ENCODE results near the gene KLF13.
A peak's percentile ranks its signal among the peaks of the same experiment; 100 is the strongest.

Gene KLF13

GRCh38 chr15:31375772-31376171 lies 49.1 kb downstream of the KLF13 start:
- no peaks in the 10 kb centered on the region for H3K9me3 Mint-ChIP-seq (ENCODE audit: low read depth)
- H3K27me3 Mint-ChIP-seq = no peaks in the 10 kb centered on the region
- peaks cover 70% of the 10 kb centered on the region for H3K4me1 Mint-ChIP-seq (ENCODE audit: low read depth)
- peaks cover 4% of the 10 kb centered on the region for H3K36me3 Mint-ChIP-seq
- H3K27ac Mint-ChIP-seq = peak overlapping the region; percentile 78
- H3K4me3 Mint-ChIP-seq = no peak overlapping the region

GRCh38 chr15:31376511-31376910 lies 49.9 kb downstream of the KLF13 start:
- Mint-ChIP-seq H3K36me3 (peaks cover 8% of the 10 kb centered on the region), H3K4me3 (peak overlapping the region; percentile 27), H3K4me1 (ENCODE audit: low read depth) (peaks cover 65% of the 10 kb centered on the region), H3K27ac (peak overlapping the region; percentile 78), H3K27me3 (no peaks in the 10 kb centered on the region), H3K9me3 (ENCODE audit: low read depth) (no peaks in the 10 kb centered on the region)

GRCh38 chr15:31377030-31377429 lies 50.4 kb downstream of the KLF13 start:
- H3K27me3 Mint-ChIP-seq = no peaks in the 10 kb centered on the region
- no peaks in the 10 kb centered on the region for H3K9me3 Mint-ChIP-seq (ENCODE audit: low read depth)
- peak overlapping the region; percentile 94 for H3K27ac Mint-ChIP-seq
- H3K4me3 Mint-ChIP-seq = peak overlapping the region; percentile 13
- peaks cover 9% of the 10 kb centered on the region for H3K36me3 Mint-ChIP-seq
- H3K4me1 Mint-ChIP-seq (ENCODE audit: low read depth) = peaks cover 62% of the 10 kb centered on the region

- Mint-ChIP-seq H3K4me3 (peak overlapping the region; percentile 46), H3K27me3 (no peaks in the 10 kb centered on the region), H3K9me3 (ENCODE audit: low read depth) (no peaks in the 10 kb centered on the region), H3K4me1 (ENCODE audit: low read depth) (peaks cover 65% of the 10 kb centered on the region), H3K27ac (peak overlapping the region; percentile 94), H3K36me3 (peaks cover 9% of the 10 kb centered on the region)
Measured at GRCh38 chr15:31378363-31378903, 51.8 kb downstream of the KLF13 start.

- Mint-ChIP-seq H3K4me1 (ENCODE audit: low read depth) (peaks cover 64% of the 10 kb centered on the region), H3K36me3 (peaks cover 9% of the 10 kb centered on the region)
Measured at GRCh38 chr15:31379042-31379441, 52.4 kb downstream of the KLF13 start.

GRCh38 chr15:31379577-31379976 lies 52.9 kb downstream of the KLF13 start:
- Mint-ChIP-seq H3K27ac (peak overlapping the region; percentile 64), H3K9me3 (ENCODE audit: low read depth) (no peaks in the 10 kb centered on the region), H3K27me3 (no peaks in the 10 kb centered on the region), H3K4me1 (ENCODE audit: low read depth) (peaks cover 61% of the 10 kb centered on the region), H3K36me3 (peaks cover 9% of the 10 kb centered on the region), H3K4me3 (no peak overlapping the region)

More at GRCh38 chr15:31379042-31379441, 52.4 kb downstream of the KLF13 start:
- Mint-ChIP-seq H3K9me3 (ENCODE audit: low read depth) (no peaks in the 10 kb centered on the region), H3K4me3 (no peak overlapping the region), H3K27ac (peak overlapping the region; percentile 94), H3K27me3 (no peaks in the 10 kb centered on the region)

GRCh38 chr15:31381801-31382712 lies 55.4 kb downstream of the KLF13 start:
- Mint-ChIP-seq H3K36me3 (peaks cover 9% of the 10 kb centered on the region), H3K9me3 (ENCODE audit: low read depth) (no peaks in the 10 kb centered on the region), H3K4me1 (ENCODE audit: low read depth) (peaks cover 61% of the 10 kb centered on the region), H3K27ac (peak overlapping the region; percentile 83), H3K4me3 (no peak overlapping the region), H3K27me3 (no peaks in the 10 kb centered on the region)

GRCh38 chr15:31382713-31383045 lies 56.0 kb downstream of the KLF13 start:
- peaks cover 62% of the 10 kb centered on the region for H3K4me1 Mint-ChIP-seq (ENCODE audit: low read depth)
- H3K27ac Mint-ChIP-seq = peak overlapping the region; percentile 83
- no peaks in the 10 kb centered on the region for H3K9me3 Mint-ChIP-seq (ENCODE audit: low read depth)
- peaks cover 9% of the 10 kb centered on the region for H3K36me3 Mint-ChIP-seq
- H3K27me3 Mint-ChIP-seq = no peaks in the 10 kb centered on the region
- no peak overlapping the region for H3K4me3 Mint-ChIP-seq

GRCh38 chr15:31383139-31383538 lies 56.5 kb downstream of the KLF13 start:
- Mint-ChIP-seq H3K36me3 (peaks cover 9% of the 10 kb centered on the region), H3K4me3 (no peak overlapping the region), H3K4me1 (ENCODE audit: low read depth) (peaks cover 63% of the 10 kb centered on the region), H3K9me3 (ENCODE audit: low read depth) (no peaks in the 10 kb centered on the region), H3K27ac (no peak overlapping the region), H3K27me3 (no peaks in the 10 kb centered on the region)

- Mint-ChIP-seq H3K36me3 (peaks cover 6% of the 10 kb centered on the region), H3K4me1 (ENCODE audit: low read depth) (peaks cover 61% of the 10 kb centered on the region), H3K4me3 (no peak overlapping the region), H3K27me3 (no peaks in the 10 kb centered on the region), H3K27ac (no peak overlapping the region), H3K9me3 (ENCODE audit: low read depth) (no peaks in the 10 kb centered on the region)
Measured at GRCh38 chr15:31384568-31384967, 57.9 kb downstream of the KLF13 start.

- Mint-ChIP-seq H3K36me3 (peaks cover 6% of the 10 kb centered on the region), H3K4me3 (peak overlapping the region; percentile 17), H3K27me3 (no peaks in the 10 kb centered on the region), H3K27ac (peak overlapping the region; percentile 24), H3K4me1 (ENCODE audit: low read depth) (peaks cover 67% of the 10 kb centered on the region), H3K9me3 (ENCODE audit: low read depth) (no peaks in the 10 kb centered on the region)
Measured at GRCh38 chr15:31385736-31386135, 59.1 kb downstream of the KLF13 start.

- no peaks in the 10 kb centered on the region for H3K9me3 Mint-ChIP-seq (ENCODE audit: low read depth)
- peaks cover 70% of the 10 kb centered on the region for H3K4me1 Mint-ChIP-seq (ENCODE audit: low read depth)
- H3K27me3 Mint-ChIP-seq = no peaks in the 10 kb centered on the region
- H3K27ac Mint-ChIP-seq = peak overlapping the region; percentile 51
- H3K36me3 Mint-ChIP-seq = no peaks in the 10 kb centered on the region
- H3K4me3 Mint-ChIP-seq = peak overlapping the region; percentile 30
Measured at GRCh38 chr15:31387092-31387478, 60.5 kb downstream of the KLF13 start.

GRCh38 chr15:31387479-31388118 lies 61.0 kb downstream of the KLF13 start:
- Mint-ChIP-seq H3K4me1 (ENCODE audit: low read depth) (peaks cover 68% of the 10 kb centered on the region), H3K9me3 (ENCODE audit: low read depth) (no peaks in the 10 kb centered on the region), H3K4me3 (peak overlapping the region; percentile 52), H3K27ac (peak overlapping the region; percentile 51), H3K36me3 (no peaks in the 10 kb centered on the region), H3K27me3 (no peaks in the 10 kb centered on the region)

GRCh38 chr15:31389576-31389975 lies 62.9 kb downstream of the KLF13 start:
- Mint-ChIP-seq H3K27me3 (no peaks in the 10 kb centered on the region), H3K4me3 (no peak overlapping the region), H3K4me1 (ENCODE audit: low read depth) (peaks cover 66% of the 10 kb centered on the region), H3K27ac (peak overlapping the region; percentile 55), H3K9me3 (ENCODE audit: low read depth) (no peaks in the 10 kb centered on the region), H3K36me3 (no peaks in the 10 kb centered on the region)

GRCh38 chr15:31390029-31390428 lies 63.4 kb downstream of the KLF13 start:
- peaks cover 64% of the 10 kb centered on the region for H3K4me1 Mint-ChIP-seq (ENCODE audit: low read depth)
- H3K9me3 Mint-ChIP-seq (ENCODE audit: low read depth) = no peaks in the 10 kb centered on the region
- no peaks in the 10 kb centered on the region for H3K27me3 Mint-ChIP-seq
- no peaks in the 10 kb centered on the region for H3K36me3 Mint-ChIP-seq
- H3K27ac Mint-ChIP-seq = peak overlapping the region; percentile 42
- H3K4me3 Mint-ChIP-seq = peak overlapping the region; percentile 71
